H1 (cell line): ENCODE measurements around the gene SHROOM2. TPM values are rescaled to one million over a fixed set of nuclear protein-coding genes. Genes with fewer than 3 reads are reported as not detected.

Experiments used
- CTCF ChIA-PET: fragments of 300-600 bp; sonication (Branson Sonifier 250); formaldehyde crosslinking; loops from one replicate; lab custom pipeline; 2021; ENCODE audit not compliant: partially characterized antibody; lab: Charles Lee
- POLR2A ChIA-PET: fragments of 300-600 bp; sonication (Branson Sonifier 250); formaldehyde crosslinking; loops from one replicate; lab custom pipeline; 2021; ENCODE audit warnings: inconsistent platforms; ENCODE audit not compliant: partially characterized antibody; lab: Charles Lee
- DNase-seq, 2 experiments: peaks; one replicate each; pipeline versions ENCODE4 v3.0.0 to v3.0.0-alpha.2; 2010 to 2022; ENCODE audit warnings: low spot score in 2 of 2, low read depth in 1 of 2, mixed read lengths in 1 of 2
- FAIRE-seq: peaks from 2 replicates; lab custom pipeline; 2011; peaks lifted over from hg19 to GRCh38; lab: Jason Lieb, UNC
- H2AFZ ChIP-seq: 2 replicates; pipeline ENCODE4 v1.8.1; 2012; ENCODE audit warnings: low read length, inconsistent platforms
- H2AK5ac ChIP-seq: 2 replicates; pipeline ENCODE4 v1.6.1; 2013; ENCODE audit warnings: low read depth, low read length
- H2BK120ac ChIP-seq: replicated peaks from 2 replicates; pipeline ENCODE3; 2013; ENCODE audit warnings: low read depth, low read length, inconsistent platforms
- H2BK12ac ChIP-seq: 2 replicates; pipeline ENCODE4 v1.6.1; 2013; ENCODE audit warnings: low read depth, low read length
- H2BK15ac ChIP-seq: 2 replicates; pipeline ENCODE4 v1.6.1; 2013; ENCODE audit warnings: low read length
- H2BK20ac ChIP-seq: 2 replicates; pipeline ENCODE4 v1.6.1; 2013; ENCODE audit warnings: low read length
- H2BK5ac ChIP-seq: 2 replicates; pipeline ENCODE4 v1.6.1; 2013; ENCODE audit warnings: low read depth, low read length
- H3K14ac ChIP-seq: 2 replicates; pipeline ENCODE4 v1.6.1; 2013; ENCODE audit warnings: inconsistent platforms; ENCODE audit not compliant: insufficient read length
- H3K18ac ChIP-seq: 2 replicates; pipeline ENCODE4 v1.6.1; 2013; ENCODE audit warnings: low read length; ENCODE audit errors: extremely low read depth
- H3K23ac ChIP-seq: 2 replicates; pipeline ENCODE4 v1.6.1; 2013; ENCODE audit warnings: inconsistent platforms; ENCODE audit not compliant: insufficient read length
- H3K23me2 ChIP-seq: 2 replicates; pipeline ENCODE4 v1.6.1; 2013; ENCODE audit warnings: low read depth, low read length
- H3K27ac ChIP-seq: 2 replicates; pipeline ENCODE4 v1.6.1; 2011; ENCODE audit warnings: low read depth, low read length, inconsistent platforms
- H3K27me3 ChIP-seq, 4 experiments: replicated peaks in 1 of 4; 1 replicate in 1 of 4; 2 replicates in 3 of 4; pipeline versions ENCODE4 v1.6.1 to v1.8.1; 2011 to 2013; ENCODE audit warnings: low read length in 3 of 4, mild to moderate bottlenecking in 3 of 4, inconsistent platforms in 2 of 4, mixed read lengths in 2 of 4, moderate library complexity in 1 of 4; ENCODE audit not compliant: control insufficient read depth in 3 of 4, insufficient read depth in 3 of 4; ENCODE audit errors: extremely low read depth in 1 of 4
- H3K36me3 ChIP-seq, 4 experiments: 2 replicates each; pipeline versions ENCODE4 v1.6.1 to v1.8.1; 2011 to 2013; ENCODE audit warnings: mild to moderate bottlenecking in 4 of 4, low read length in 3 of 4, moderate library complexity in 2 of 4, control low read depth in 1 of 4, inconsistent platforms in 1 of 4; ENCODE audit not compliant: insufficient read depth in 4 of 4, control insufficient read depth in 2 of 4
- H3K4ac ChIP-seq: replicated peaks from 2 replicates; pipeline ENCODE3; 2013; ENCODE audit warnings: low read length, low read depth, mixed read lengths, inconsistent platforms; ENCODE audit not compliant: insufficient read length
- H3K4me1 ChIP-seq, 4 experiments: replicated peaks in 1 of 4; 1 replicate in 1 of 4; 2 replicates in 3 of 4; pipeline versions ENCODE4 v1.6.1 to v1.8.1; 2011 to 2013; ENCODE audit warnings: low read length in 3 of 4, inconsistent platforms in 2 of 4, mixed read lengths in 1 of 4; ENCODE audit not compliant: insufficient read depth in 4 of 4, control insufficient read depth in 3 of 4
- H3K4me2 ChIP-seq, 2 experiments: 2 replicates each; pipeline versions ENCODE4 v1.6.1 to v1.8.1; 2011 to 2013; ENCODE audit warnings: low read depth in 2 of 2, low read length in 2 of 2, control low read depth in 1 of 2, inconsistent platforms in 1 of 2, mild to moderate bottlenecking in 1 of 2; ENCODE audit not compliant: insufficient read depth in 1 of 2
- H3K4me3 ChIP-seq, 4 experiments: fragments of 200-600, 300-600 bp in 1 of 4; sonication (generic), shearing (Covaris generic), sonication (Bioruptor Twin) in 1 of 4; 2 replicates each; pipeline versions ENCODE4 v1.5.1 to v1.8.1; 2011 to 2016; ENCODE audit warnings: low read length in 4 of 4, low read depth in 3 of 4, control low read depth in 2 of 4, inconsistent platforms in 2 of 4, mild to moderate bottlenecking in 2 of 4, mixed read lengths in 1 of 4, moderate library complexity in 1 of 4; ENCODE audit not compliant: insufficient read depth in 2 of 4; ENCODE audit errors: extremely low read depth in 1 of 4
- H3K56ac ChIP-seq: replicated peaks from 2 replicates; pipeline ENCODE3; 2013; ENCODE audit warnings: low read depth, mild to moderate bottlenecking, mixed read lengths, low read length, inconsistent platforms; ENCODE audit not compliant: insufficient read length
- H3K79me1 ChIP-seq: 2 replicates; pipeline ENCODE4 v1.6.1; 2013; ENCODE audit warnings: low read depth, low read length, control low read depth
- H3K79me2 ChIP-seq, 2 experiments: 2 replicates each; pipeline versions ENCODE4 v1.6.1 to v1.8.1; 2012 to 2013; ENCODE audit warnings: low read length in 2 of 2, mild to moderate bottlenecking in 2 of 2, inconsistent platforms in 1 of 2; ENCODE audit not compliant: insufficient read depth in 2 of 2, control insufficient read depth in 1 of 2
- H3K9ac ChIP-seq, 4 experiments: replicated peaks in 1 of 4; 1 replicate in 1 of 4; 2 replicates in 3 of 4; pipeline versions ENCODE4 v1.6.1 to v1.8.1; 2011 to 2013; ENCODE audit warnings: low read depth in 3 of 4, low read length in 3 of 4, control low read depth in 2 of 4, mild to moderate bottlenecking in 2 of 4, moderate library complexity in 2 of 4, inconsistent platforms in 1 of 4; ENCODE audit errors: extremely low read depth in 1 of 4
- H3K9me3 ChIP-seq, 2 experiments: 2 replicates each; pipeline versions ENCODE4 v1.6.1 to v1.8.1; 2012 to 2013; ENCODE audit warnings: mild to moderate bottlenecking in 2 of 2, moderate library complexity in 2 of 2, control low read depth in 1 of 2, inconsistent platforms in 1 of 2, low read depth in 1 of 2, low read length in 1 of 2, mixed read lengths in 1 of 2; ENCODE audit not compliant: insufficient read depth in 2 of 2
- H4K20me1 ChIP-seq, 2 experiments: replicated peaks in 1 of 2; 2 replicates each; pipeline versions ENCODE3 to v1.8.1; 2011 to 2013; ENCODE audit warnings: inconsistent platforms in 2 of 2, low read length in 2 of 2, mild to moderate bottlenecking in 1 of 2; ENCODE audit not compliant: insufficient read depth in 2 of 2, control insufficient read depth in 1 of 2
- H4K5ac ChIP-seq: 2 replicates; pipeline ENCODE4 v1.6.1; 2013; ENCODE audit warnings: low read length, low read depth, mixed read lengths, inconsistent platforms; ENCODE audit not compliant: insufficient read length
- H4K8ac ChIP-seq: 2 replicates; pipeline ENCODE4 v1.8.0; 2013; ENCODE audit warnings: mild to moderate bottlenecking, moderate library complexity, low read length, inconsistent platforms; ENCODE audit not compliant: insufficient read depth; ENCODE audit errors: extremely low read depth
- H4K91ac ChIP-seq: replicated peaks from 2 replicates; pipeline ENCODE3; 2013; ENCODE audit warnings: low read length, mixed read lengths, inconsistent platforms; ENCODE audit not compliant: insufficient read length
- TAF7 ChIP-seq: optimal IDR thresholded peaks from 2 replicates; pipeline ENCODE3; 2011; ENCODE audit warnings: low read depth, mild to moderate bottlenecking, inconsistent platforms, low read length, moderate library complexity, borderline replicate concordance
- WGBS, 2 experiments: shearing (Covaris generic) in 1 of 2; methylation state at CpG; one replicate each; pipeline versions ENCODE4 v1.1.6 to v1.1.7; 2013 to 2015; ENCODE audit warnings: low lambda C conversion rate in 2 of 2, mixed read lengths in 2 of 2, inconsistent platforms in 1 of 2, low coverage in 1 of 2, missing lambda C conversion rate in 1 of 2; ENCODE audit not compliant: insufficient replicate concordance in 2 of 2, insufficient coverage in 1 of 2, insufficient read length in 1 of 2; ENCODE audit errors: extremely low coverage in 1 of 2, missing lambda C conversion rate in 1 of 2; 5-methylcytosine and 5-hydroxymethylcytosine counted together
- polyA plus RNA-seq, 7 experiments: library from polyadenylated mRNA; depleted of rRNA in 3 of 7; stranded (reverse) in 5 of 7; unstranded in 2 of 7; fragments of >200 nt in 5 of 7; fragments of 200-250 nt in 2 of 7; gene quantifications; 1 replicate in 5 of 7; 2 replicates in 1 of 7; 4 replicates in 1 of 7; pipeline versions ENCODE4 v1.2.1 to v1.2.3, GENCODE V29; 2011 to 2013; ENCODE audit warnings: missing spikeins in 2 of 7, mixed read lengths in 2 of 7
- total RNA-seq: library from RNA; stranded (reverse); fragmentation: NEBNext Ultra II Directional; extraction: Animal tissue kit (Norgen Biotek cat#: 25700); gene quantifications from 2 replicates; pipeline ENCODE4 v1.2.1, GENCODE V29; 2021
- TF ChIP-seq, protein P1 (sequence below): IDR thresholded peaks from 2 replicates; pipeline ENCODE4 v1.6.1; 2012; ENCODE audit warnings: low read length, inconsistent platforms

SHROOM2 gene
- total and polyA plus RNA-seq, 2 of the 8 experiments (the other 6 are each of a cell fraction or from before 2014, with no cell fraction given) = 3.4 to 14.2 TPM

DNA sequence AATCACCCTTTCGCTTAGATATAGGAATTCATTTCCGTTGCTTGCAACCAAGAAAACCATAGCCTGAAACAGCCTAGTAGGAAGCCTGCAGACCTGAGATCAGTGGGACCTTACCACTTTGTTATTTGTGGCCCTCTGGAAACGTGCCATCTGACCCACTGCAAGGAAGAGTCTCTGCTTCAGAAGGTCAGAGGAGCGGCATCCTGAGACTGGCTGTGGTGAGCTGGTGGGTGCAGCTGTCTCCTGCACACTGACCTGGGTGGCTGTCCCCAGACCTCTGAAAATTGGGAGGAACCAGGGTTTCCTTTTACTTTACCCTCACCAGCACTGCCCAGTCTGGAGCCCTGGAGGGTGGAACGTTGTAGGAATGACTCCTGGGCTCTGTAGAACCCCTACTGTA, 18.2 kb downstream of the SHROOM2 start:
- no peak overlapping the region for H2BK12ac ChIP-seq
- H3K4me3 ChIP-seq = no peak overlapping the region
- H3K4me1 ChIP-seq = peaks cover 2 to 8% (median 5%) of the 10 kb centered on the region in 4 experiments; a peak in 6 of 7 replicates
- no peak overlapping the region for H3K56ac ChIP-seq
- no peak for FAIRE-seq
- peaks cover 2% of the 10 kb centered on the region; the same call in 1 of the 2 replicates for H3K79me1 ChIP-seq
- no peak overlapping the region for H3K23ac ChIP-seq
- H4K5ac ChIP-seq = no peak overlapping the region
- H3K36me3 ChIP-seq = peaks cover 0 to 5% (median 0%) of the 10 kb centered on the region in 4 experiments; a peak in 2 of 8 replicates
- H3K23me2 ChIP-seq = no peaks in the 10 kb centered on the region
- no peak overlapping the region for H3K27ac ChIP-seq
- H2AK5ac ChIP-seq = no peak overlapping the region
- H3K14ac ChIP-seq = no peak overlapping the region
- H2BK15ac ChIP-seq = no peak overlapping the region
- no peak overlapping the region for H3K4ac ChIP-seq
- 93% methylated on average over 5 of the region's 5 CpGs; no CpG with 5 or more reads in 1 of the 2 experiments for WGBS, 2 experiments
- DNase-seq = no peak
- H2BK20ac ChIP-seq = no peak overlapping the region
- no peak overlapping the region for H3K9ac ChIP-seq
- H4K8ac ChIP-seq = no peak overlapping the region
- H3K27me3 ChIP-seq = no peaks in the 10 kb centered on the region
- POLR2A ChIA-PET = interaction anchor here (1.4 kb wide), 1 partner anchor 14 kb away, joined by 3 read pairs; no protein-coding TSS in a partner anchor
- H2BK5ac ChIP-seq = no peak overlapping the region
- peaks cover 0 to 4% of the 10 kb centered on the region in 2 experiments; a peak in 2 of 4 replicates for H3K9me3 ChIP-seq
- CTCF ChIA-PET = no interaction called here
- no peak overlapping the region for H4K91ac ChIP-seq
- H4K20me1 ChIP-seq = peaks cover 2% of the 10 kb centered on the region in 2 experiments
- no peak overlapping the region for H2BK120ac ChIP-seq
- peaks cover 0 to 36% of the 10 kb centered on the region in 2 experiments; a peak in 2 of 4 replicates for H3K79me2 ChIP-seq
- H3K18ac ChIP-seq = no peak overlapping the region
- H2AFZ ChIP-seq = no peak overlapping the region
- TF ChIP-seq, protein P1, sequence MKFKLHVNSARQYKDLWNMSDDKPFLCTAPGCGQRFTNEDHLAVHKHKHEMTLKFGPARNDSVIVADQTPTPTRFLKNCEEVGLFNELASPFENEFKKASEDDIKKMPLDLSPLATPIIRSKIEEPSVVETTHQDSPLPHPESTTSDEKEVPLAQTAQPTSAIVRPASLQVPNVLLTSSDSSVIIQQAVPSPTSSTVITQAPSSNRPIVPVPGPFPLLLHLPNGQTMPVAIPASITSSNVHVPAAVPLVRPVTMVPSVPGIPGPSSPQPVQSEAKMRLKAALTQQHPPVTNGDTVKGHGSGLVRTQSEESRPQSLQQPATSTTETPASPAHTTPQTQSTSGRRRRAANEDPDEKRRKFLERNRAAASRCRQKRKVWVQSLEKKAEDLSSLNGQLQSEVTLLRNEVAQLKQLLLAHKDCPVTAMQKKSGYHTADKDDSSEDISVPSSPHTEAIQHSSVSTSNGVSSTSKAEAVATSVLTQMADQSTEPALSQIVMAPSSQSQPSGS = no peak
- no peak for TF ChIP-seq TAF7
- H3K4me2 ChIP-seq = no peak overlapping the region
